RWPE2 (cell line): ENCODE data around the gene PCK1.
A peak's percentile ranks its signal among the peaks of the same experiment; 100 is the strongest.

Experiments
- ATAC-seq: fragments of 200-7000 bp; cut with Tn5 transposase; 3 replicates; pipeline ENCODE4 v1.9.1; 2021; ENCODE audit warnings: low read depth
- DNase-seq: peaks from one replicate; pipeline ENCODE4 v3.0.0-alpha.2; 2020; ENCODE audit warnings: low spot score
- H3K27ac ChIP-seq: fragments of 450-650 bp; 2 replicates; pipeline ENCODE4 v1.5.1; 2017; ENCODE audit warnings: mild to moderate bottlenecking; ENCODE audit not compliant: poor library complexity, severe bottlenecking
- H3K27me3 ChIP-seq: fragments of 250-450 bp; sonication (Bioruptor Pico); 2 replicates; pipeline ENCODE4 v1.5.1; 2021; ENCODE audit warnings: mild to moderate bottlenecking, moderate library complexity; ENCODE audit not compliant: insufficient read depth, poor library complexity, severe bottlenecking
- H3K36me3 ChIP-seq: fragments of 250-450 bp; sonication (Bioruptor Pico); 2 replicates; pipeline ENCODE4 v1.5.1; 2020; ENCODE audit warnings: low read depth, mild to moderate bottlenecking, moderate library complexity
- H3K4me1 ChIP-seq: fragments of 250-450 bp; sonication (Bioruptor Pico); 2 replicates; pipeline ENCODE4 v1.5.1; 2021; ENCODE audit warnings: mild to moderate bottlenecking, moderate library complexity; ENCODE audit not compliant: insufficient read depth, poor library complexity, severe bottlenecking
- H3K4me3 ChIP-seq: fragments of 250-450 bp; sonication (Bioruptor Pico); 2 replicates; pipeline ENCODE4 v1.5.1; 2021; ENCODE audit warnings: mild to moderate bottlenecking, moderate library complexity; ENCODE audit not compliant: severe bottlenecking
- H3K9me3 ChIP-seq: fragments of 250-450 bp; sonication (Bioruptor Pico); 2 replicates; pipeline ENCODE4 v1.5.1; 2021; ENCODE audit warnings: mild to moderate bottlenecking, moderate library complexity; ENCODE audit not compliant: severe bottlenecking
- CTCF ChIP-seq: fragments of 450-650 bp; IDR thresholded peaks from one replicate; pipeline ENCODE4 v1.5.1; 2017; ENCODE audit warnings: mild to moderate bottlenecking, moderate library complexity; ENCODE audit not compliant: poor library complexity, severe bottlenecking

PCK1 gene

GRCh38 chr20:57553376-57554018 is 7.4 kb upstream of the PCK1 start:
- TF ChIP-seq CTCF = no peak
- Histone ChIP-seq H3K9me3 (no peaks in the 10 kb centered on the region), H3K36me3 (no peaks in the 10 kb centered on the region), H3K27me3 (peaks cover 89% of the 10 kb centered on the region), H3K27ac (no peak overlapping the region), H3K4me1 (no peaks in the 10 kb centered on the region), H3K4me3 (no peak overlapping the region)
- ATAC-seq = no peak
- DNase-seq = no peak

- ATAC-seq (no peak), DNase-seq (no peak)
- Histone ChIP-seq H3K4me3 (no peak overlapping the region), H3K9me3 (no peaks in the 10 kb centered on the region), H3K27ac (no peak overlapping the region), H3K36me3 (no peaks in the 10 kb centered on the region), H3K27me3 (peaks cover 91% of the 10 kb centered on the region), H3K4me1 (no peaks in the 10 kb centered on the region)
- no peak for TF ChIP-seq CTCF
Observed at GRCh38 chr20:57555457-57556184, 5.3 kb upstream of the PCK1 start.

GRCh38 chr20:57556980-57557274 is 4.0 kb upstream of the PCK1 start:
- Histone ChIP-seq H3K27me3 (peaks cover 92% of the 10 kb centered on the region), H3K27ac (no peak overlapping the region)
- TF ChIP-seq CTCF = no peak

DNA sequence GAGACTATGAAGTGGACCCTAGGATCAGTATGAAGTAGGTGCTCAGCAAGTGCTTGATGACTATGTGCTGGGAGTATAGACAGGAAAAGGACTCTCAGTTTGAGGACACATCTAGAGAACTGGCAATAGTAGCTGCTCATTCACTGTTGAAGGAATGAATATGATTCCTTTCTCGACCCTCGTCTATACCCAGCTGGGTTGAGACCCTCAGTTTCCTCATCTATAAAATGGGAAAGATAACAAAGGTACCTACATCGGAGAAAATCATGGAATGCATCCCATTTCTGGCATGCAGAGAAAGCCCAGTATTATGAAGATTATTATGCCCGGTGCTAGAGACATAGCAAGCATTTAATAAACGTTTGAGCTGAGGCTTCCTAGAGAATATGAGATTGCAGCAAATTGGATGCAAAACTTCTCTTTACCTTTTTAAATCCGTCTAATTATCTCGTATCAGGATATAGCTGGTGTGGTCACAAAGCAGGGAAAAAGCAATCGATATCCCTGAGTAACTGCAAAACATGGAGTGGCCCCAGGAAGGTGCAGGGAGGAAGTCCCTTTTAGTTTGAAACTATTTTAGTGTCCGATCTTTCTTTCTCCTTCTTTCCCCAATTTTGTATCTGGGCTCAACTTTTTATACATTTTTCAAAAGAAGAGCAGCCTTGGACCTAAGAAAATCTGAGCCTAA is 2.8 kb upstream of the PCK1 start:
- TF ChIP-seq CTCF = no peak
- DNase-seq (no peak), ATAC-seq (no peak)
- H3K4me3 ChIP-seq = no peak overlapping the region
- H3K36me3 ChIP-seq = no peaks in the 10 kb centered on the region
- no peak overlapping the region for H3K27ac ChIP-seq
- H3K4me1 ChIP-seq = no peaks in the 10 kb centered on the region
- H3K27me3 ChIP-seq = peaks cover 93% of the 10 kb centered on the region
- H3K9me3 ChIP-seq = no peaks in the 10 kb centered on the region

More at GRCh38 chr20:57556980-57557274, 4.0 kb upstream of the PCK1 start:
- no peak for ATAC-seq
- Histone ChIP-seq H3K4me3 (no peak overlapping the region), H3K4me1 (no peaks in the 10 kb centered on the region), H3K9me3 (no peaks in the 10 kb centered on the region), H3K36me3 (no peaks in the 10 kb centered on the region)
- peak; percentile 69 for DNase-seq
